SIG-M5 treated with dmso at 0.1 percent for 504 hours (cell line): Measurements from ENCODE around the gene AKAIN1.
A peak's percentile ranks its signal among the peaks of the same experiment; 100 is the strongest.

ENCODE experiments used
- DNase-seq: peaks from one replicate; lab custom pipeline; 2025; ENCODE audit not compliant: unreplicated experiment; lab: John Stamatoyannopoulos, UW

AKAIN1 gene

DNA sequence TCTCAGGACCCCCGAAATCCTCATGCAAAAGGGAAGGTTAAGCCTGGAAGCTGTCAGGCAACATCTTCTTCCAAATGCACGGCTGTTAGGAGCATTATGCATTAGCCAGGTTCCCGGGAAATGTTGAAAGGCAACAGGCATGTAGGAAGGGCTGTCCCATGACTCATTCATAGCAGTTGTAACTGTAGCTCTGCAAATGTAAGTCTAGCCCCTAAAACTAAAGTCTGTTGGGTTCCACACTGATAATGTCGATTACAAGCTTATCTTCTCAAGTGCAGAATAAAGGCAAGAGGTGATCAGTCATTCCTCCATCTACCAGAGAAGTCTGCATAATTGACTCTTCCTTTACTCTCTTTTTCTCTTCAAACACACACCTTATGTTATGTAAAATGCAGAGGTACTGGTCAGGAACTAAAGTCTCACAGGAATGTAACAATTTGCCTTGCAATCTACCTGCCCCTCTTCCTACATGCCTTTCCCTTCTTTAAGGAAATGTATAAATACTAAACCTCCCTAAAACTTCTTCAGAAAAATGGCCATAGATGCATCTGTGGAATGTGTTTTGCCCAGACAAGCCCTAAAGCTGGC, 99.8 kb downstream of the AKAIN1 start:
- no peak for DNase-seq

DNA sequence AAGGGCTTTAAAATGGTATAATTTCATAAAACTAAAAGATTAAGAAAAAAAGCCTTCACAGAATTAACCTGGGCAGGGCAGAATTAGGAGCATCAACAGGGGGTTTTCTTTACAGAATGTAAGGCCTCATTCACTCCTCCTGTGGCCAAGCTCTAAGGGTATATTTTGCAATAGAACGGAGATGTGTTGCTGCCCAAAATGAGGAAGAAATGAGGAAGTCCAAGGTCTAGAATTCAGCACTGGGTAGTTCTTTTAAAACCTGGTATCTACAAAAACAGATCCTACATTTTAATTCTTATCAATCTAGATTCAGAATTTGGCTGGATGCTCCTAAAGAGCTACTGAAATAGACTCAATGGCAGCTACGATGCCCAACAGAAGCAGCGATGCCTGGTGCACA, 101.8 kb downstream of the AKAIN1 start:
- peak; percentile 3 for DNase-seq

DNA sequence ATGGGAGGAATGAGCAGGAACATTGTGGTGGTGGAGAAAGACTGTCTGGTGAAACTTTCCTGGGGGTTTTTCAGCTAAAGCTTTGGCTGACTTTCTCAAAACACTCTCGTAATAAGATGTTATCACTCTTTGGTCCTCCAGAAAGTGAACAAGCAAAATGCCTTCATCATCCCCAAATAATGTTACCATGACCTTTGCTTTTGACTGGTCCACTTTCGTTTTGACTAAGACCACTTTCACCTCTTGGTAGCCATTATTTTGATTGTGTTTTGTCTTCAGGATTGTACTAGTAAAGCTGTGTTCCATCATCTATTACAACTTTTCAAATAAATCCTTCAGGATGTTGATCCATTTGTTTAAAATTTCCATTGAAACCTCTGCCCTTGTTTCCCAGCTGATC, 103.2 kb downstream of the AKAIN1 start:
- no peak for DNase-seq
